CD4-positive, alpha-beta memory T cell (primary cell): ENCODE data around the gene KLK15. TPM values are rescaled to one million over a fixed set of nuclear protein-coding genes. Genes with fewer than 3 reads are reported as not detected.

ENCODE experiments used
- CTCF ChIA-PET: fragments of 350-600 bp; sonication (Branson Sonifier 250); formaldehyde crosslinking; loops from one replicate; lab custom pipeline; 2021; ENCODE audit warnings: inconsistent platforms; ENCODE audit not compliant: partially characterized antibody; lab: Charles Lee
- POLR2A ChIA-PET: fragments of 350-600 bp; sonication (Branson Sonifier 250); formaldehyde crosslinking; loops from one replicate; lab custom pipeline; 2021; ENCODE audit not compliant: partially characterized antibody; lab: Charles Lee
- DNase-seq, 5 donors: peaks; one replicate each; pipeline versions ENCODE4 v3.0.0 to v3.0.0-alpha.2; 2020 to 2022; ENCODE audit warnings: mixed read lengths in 1 of 5
- H3K27ac ChIP-seq: one replicate; pipeline ENCODE4 v1.7.0; 2013; ENCODE audit warnings: low read depth, low read length
- H3K27me3 ChIP-seq: 2 replicates; pipeline ENCODE4 v1.7.0; 2013; ENCODE audit warnings: mild to moderate bottlenecking, low read length, moderate library complexity; ENCODE audit not compliant: insufficient read depth
- H3K36me3 ChIP-seq: 2 replicates; pipeline ENCODE4 v1.7.0; 2013; ENCODE audit warnings: mild to moderate bottlenecking, low read length, moderate library complexity; ENCODE audit not compliant: insufficient read depth
- H3K4me1 ChIP-seq: 2 replicates; pipeline ENCODE4 v1.7.0; 2013; ENCODE audit warnings: mild to moderate bottlenecking, low read length, moderate library complexity; ENCODE audit not compliant: insufficient read depth
- H3K4me3 ChIP-seq, 2 donors: one replicate each; pipeline ENCODE4 v1.7.0; 2013; ENCODE audit warnings: low read length in 2 of 2, mild to moderate bottlenecking in 1 of 2
- H3K9me3 ChIP-seq, 2 donors: one replicate each; pipeline ENCODE4 v1.7.0; 2013; ENCODE audit warnings: low read length in 2 of 2, control low read depth in 1 of 2; ENCODE audit not compliant: control insufficient read depth in 1 of 2
- H3K27ac Mint-ChIP-seq, 7 donors: one replicate each; pipeline ENCODE4 v1.8.0; 2020 to 2021; ENCODE audit warnings: mixed read lengths in 7 of 7, mild to moderate bottlenecking in 6 of 7, inconsistent platforms in 3 of 7, moderate library complexity in 3 of 7
- H3K27me3 Mint-ChIP-seq, 2 donors: one replicate each; pipeline ENCODE4 v1.8.0; 2020 to 2021; ENCODE audit warnings: mixed read lengths in 2 of 2
- H3K36me3 Mint-ChIP-seq, 2 donors: one replicate each; pipeline ENCODE4 v1.8.0; 2020 to 2021; ENCODE audit warnings: mixed read lengths in 2 of 2, inconsistent platforms in 1 of 2, mild to moderate bottlenecking in 1 of 2
- H3K4me1 Mint-ChIP-seq, 4 donors: one replicate each; pipeline ENCODE4 v1.8.0; 2020 to 2021; ENCODE audit warnings: mixed read lengths in 4 of 4, mild to moderate bottlenecking in 1 of 4
- H3K4me3 Mint-ChIP-seq, 8 donors: one replicate each; pipeline ENCODE4 v1.8.0; 2020 to 2021; ENCODE audit warnings: mixed read lengths in 8 of 8, mild to moderate bottlenecking in 7 of 8, moderate library complexity in 6 of 8, inconsistent platforms in 3 of 8
- H3K9me3 Mint-ChIP-seq, 8 donors: one replicate each; pipeline ENCODE4 v1.8.0; 2020 to 2021; ENCODE audit warnings: mixed read lengths in 8 of 8, mild to moderate bottlenecking in 5 of 8, inconsistent platforms in 3 of 8, moderate library complexity in 1 of 8
- intact Hi-C: fragments of 100-400 bp; cut with micrococcal nuclease; formaldehyde crosslinking; loops from one replicate; pipeline ENCODE4 v1.15.1; 2023
- polyA plus RNA-seq, 2 donors: library from polyadenylated mRNA; unstranded; fragments of 300-500 nt; fragmentation: Illumina TruSeq; gene quantifications; one replicate each; pipeline ENCODE4 v1.2.3, GENCODE V29; 2021
- total RNA-seq, 2 experiments: library from RNA; stranded (reverse); gene quantifications; one replicate each; pipeline ENCODE4 v1.2.3, GENCODE V29; 2021

KLK15 gene, protein sequence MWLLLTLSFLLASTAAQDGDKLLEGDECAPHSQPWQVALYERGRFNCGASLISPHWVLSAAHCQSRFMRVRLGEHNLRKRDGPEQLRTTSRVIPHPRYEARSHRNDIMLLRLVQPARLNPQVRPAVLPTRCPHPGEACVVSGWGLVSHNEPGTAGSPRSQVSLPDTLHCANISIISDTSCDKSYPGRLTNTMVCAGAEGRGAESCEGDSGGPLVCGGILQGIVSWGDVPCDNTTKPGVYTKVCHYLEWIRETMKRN
- total RNA-seq (not detected), polyA plus RNA-seq (not detected)

DNA sequence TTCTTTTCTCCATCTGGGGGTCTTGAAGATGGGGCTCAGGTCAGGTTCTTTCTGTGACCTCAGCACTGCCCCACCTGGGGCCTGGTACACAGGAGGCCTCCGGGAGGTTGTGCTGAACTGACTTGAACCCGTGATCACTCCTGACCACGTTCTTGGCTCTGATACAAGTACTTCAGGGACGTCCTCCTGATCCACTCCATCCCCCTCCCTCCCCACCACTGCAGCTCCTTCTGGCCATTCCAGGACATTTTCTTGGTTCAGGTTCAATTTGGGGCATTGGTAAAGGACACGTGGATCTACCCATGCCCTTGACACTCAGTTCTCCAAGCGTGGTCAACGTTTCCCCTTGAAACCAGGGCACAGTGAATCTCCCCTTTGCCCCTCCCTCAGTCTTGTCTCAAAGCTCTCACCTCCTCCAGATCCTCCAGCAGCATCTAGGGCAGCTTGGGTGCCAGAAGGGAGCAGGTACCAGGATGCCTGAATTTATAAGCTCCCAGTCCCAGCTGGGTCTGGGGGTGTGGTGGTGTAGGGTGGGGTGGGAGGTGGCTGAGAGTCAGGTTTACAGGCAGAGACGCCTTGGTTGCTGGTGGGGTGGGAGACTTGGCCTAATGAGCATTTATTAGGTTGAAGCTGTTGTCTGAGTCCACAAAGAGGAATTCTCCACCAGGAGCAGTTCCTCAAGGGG lies at the start of gene KLK15:
TSS of gene KLK15 (minus strand) at position 458 of the 685 bp plus-strand sequence. CDS start 2,082 bp downstream, outside the sequence.
- intact Hi-C loops, result no loop called here
- peaks cover 0 to 3% of the 10 kb centered on the region in 2 donors for H3K36me3 Mint-ChIP-seq
- DNase-seq, result no peak
- no peak within 1 kb of the TSS for H3K4me3 ChIP-seq
- peaks cover 15% of the 10 kb centered on the region for H3K4me1 ChIP-seq
- H3K4me1 Mint-ChIP-seq, result peaks cover 6 to 16% (median 11%) of the 10 kb centered on the region in 4 donors
- no peaks in the 10 kb centered on the region for H3K9me3 ChIP-seq
- H3K27ac ChIP-seq, result no peak within 1 kb of the TSS
- H3K4me3 Mint-ChIP-seq, result peak within 1 kb of the TSS in 1 of 8 donors; percentile 55
- CTCF ChIA-PET, result no interaction called here
- POLR2A ChIA-PET, result no interaction called here
- peaks cover 29 to 42% of the 10 kb centered on the region in 2 donors for H3K27me3 Mint-ChIP-seq
- H3K36me3 ChIP-seq, result no peaks in the 10 kb centered on the region
- H3K9me3 Mint-ChIP-seq, result no peaks in the 10 kb centered on the region
- H3K27ac Mint-ChIP-seq, result no peak within 1 kb of the TSS
- peaks cover 6% of the 10 kb centered on the region for H3K27me3 ChIP-seq

DNA sequence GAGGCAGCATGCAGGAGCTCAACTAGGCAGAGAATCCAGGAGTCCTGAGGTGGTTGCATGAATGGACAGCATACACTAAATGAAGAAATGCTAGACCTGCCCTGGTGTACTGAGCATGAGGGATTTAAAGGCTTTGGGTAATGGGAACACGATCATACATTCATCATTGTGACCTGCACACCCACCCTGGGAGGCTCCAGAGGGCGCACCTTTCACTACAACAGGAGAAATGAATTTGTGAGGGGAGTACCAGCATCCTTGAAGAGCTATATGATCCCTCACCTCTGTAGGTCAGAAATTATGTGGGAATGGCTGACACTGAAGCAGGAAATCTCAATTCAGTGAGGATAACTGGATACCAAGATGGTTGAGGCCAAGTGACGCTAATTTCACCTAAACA lies 48.8 kb upstream of the KLK15 start:
- no peaks in the 10 kb centered on the region for H3K36me3 Mint-ChIP-seq
- Histone ChIP-seq H3K27ac (no peak overlapping the region), H3K4me1 (no peaks in the 10 kb centered on the region), H3K27me3 (no peaks in the 10 kb centered on the region), H3K9me3 (no peaks in the 10 kb centered on the region), H3K36me3 (no peaks in the 10 kb centered on the region), H3K4me3 (no peak overlapping the region)
- H3K4me1 Mint-ChIP-seq, result no peaks in the 10 kb centered on the region
- DNase-seq, result no peak
- POLR2A ChIA-PET, result no interaction called here
- intact Hi-C loops, result no loop called here
- CTCF ChIA-PET, result no interaction called here
- no peak overlapping the region for H3K4me3 Mint-ChIP-seq
- peaks cover 18 to 39% of the 10 kb centered on the region in 2 donors for H3K27me3 Mint-ChIP-seq
- peaks cover 0 to 3% (median 0%) of the 10 kb centered on the region in 8 donors for H3K9me3 Mint-ChIP-seq
- H3K27ac Mint-ChIP-seq, result no peak overlapping the region

DNA sequence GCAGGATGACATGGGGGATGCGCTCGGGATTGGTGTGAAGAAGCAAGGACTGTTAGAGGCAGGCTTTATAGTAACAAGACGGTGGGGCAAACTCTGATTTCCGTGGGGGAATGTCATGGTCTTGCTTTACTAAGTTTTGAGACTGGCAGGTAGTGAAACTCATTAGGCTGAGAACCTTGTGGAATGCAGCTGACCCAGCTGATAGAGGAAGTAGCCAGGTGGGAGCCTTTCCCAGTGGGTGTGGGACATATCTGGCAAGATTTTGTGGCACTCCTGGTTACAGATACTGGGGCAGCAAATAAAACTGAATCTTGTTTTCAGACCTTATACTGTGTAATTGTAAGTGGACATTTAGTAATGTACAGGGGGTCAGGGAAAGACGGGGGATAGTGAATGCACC lies 46.9 kb upstream of the KLK15 start:
- Mint-ChIP-seq H3K4me3 (no peak overlapping the region), H3K4me1 (no peaks in the 10 kb centered on the region), H3K27me3 (peaks cover 12 to 29% of the 10 kb centered on the region in 2 donors)

DNA sequence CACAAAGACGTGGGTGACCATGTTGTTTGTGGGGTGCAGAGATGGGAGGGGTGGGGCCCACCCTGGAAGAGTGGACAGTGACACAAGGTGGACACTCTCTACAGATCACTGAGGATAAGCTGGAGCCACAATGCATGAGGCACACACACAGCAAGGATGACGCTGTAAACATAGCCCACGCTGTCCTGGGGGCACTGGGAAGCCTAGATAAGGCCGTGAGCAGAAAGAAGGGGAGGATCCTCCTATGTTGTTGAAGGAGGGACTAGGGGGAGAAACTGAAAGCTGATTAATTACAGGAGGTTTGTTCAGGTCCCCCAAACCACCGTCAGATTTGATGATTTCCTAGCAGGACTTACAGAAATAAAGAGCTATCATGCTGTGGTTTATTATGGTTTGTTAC lies 45.5 kb upstream of the KLK15 start:
- H3K4me1 Mint-ChIP-seq, result no peaks in the 10 kb centered on the region
- no peak overlapping the region for H3K4me3 ChIP-seq
- H3K27me3 Mint-ChIP-seq, result peaks cover 12 to 28% of the 10 kb centered on the region in 2 donors
- H3K4me1 ChIP-seq, result no peaks in the 10 kb centered on the region
- H3K27ac Mint-ChIP-seq, result no peak overlapping the region
- CTCF ChIA-PET, result interaction anchor here (1.0 kb wide), 1 partner anchor 43 kb away, joined by 4 read pairs; no protein-coding TSS in a partner anchor
- intact Hi-C loops, result no loop called here
- H3K27ac ChIP-seq, result no peak overlapping the region
- POLR2A ChIA-PET, result no interaction called here
- H3K36me3 ChIP-seq, result no peaks in the 10 kb centered on the region
- H3K9me3 ChIP-seq, result no peaks in the 10 kb centered on the region
- no peak for DNase-seq
- H3K9me3 Mint-ChIP-seq, result peaks cover 0 to 3% (median 0%) of the 10 kb centered on the region in 8 donors
- H3K27me3 ChIP-seq, result no peaks in the 10 kb centered on the region
- H3K4me3 Mint-ChIP-seq, result no peak overlapping the region
- H3K36me3 Mint-ChIP-seq, result no peaks in the 10 kb centered on the region

More for the DNA sequence above, 46.9 kb upstream of the KLK15 start:
- ChIA-PET POLR2A (no interaction called here), CTCF (no interaction called here)
- Mint-ChIP-seq H3K27ac (no peak overlapping the region), H3K9me3 (peaks cover 0 to 3% (median 0%) of the 10 kb centered on the region in 8 donors), H3K36me3 (no peaks in the 10 kb centered on the region)
- no peak overlapping the region for H3K27ac ChIP-seq
- intact Hi-C loops, result no loop called here
- no peak for DNase-seq
- H3K4me1 ChIP-seq, result no peaks in the 10 kb centered on the region
- H3K4me3 ChIP-seq, result no peak overlapping the region
- H3K9me3 ChIP-seq, result no peaks in the 10 kb centered on the region
- no peaks in the 10 kb centered on the region for H3K27me3 ChIP-seq
- no peaks in the 10 kb centered on the region for H3K36me3 ChIP-seq

DNA sequence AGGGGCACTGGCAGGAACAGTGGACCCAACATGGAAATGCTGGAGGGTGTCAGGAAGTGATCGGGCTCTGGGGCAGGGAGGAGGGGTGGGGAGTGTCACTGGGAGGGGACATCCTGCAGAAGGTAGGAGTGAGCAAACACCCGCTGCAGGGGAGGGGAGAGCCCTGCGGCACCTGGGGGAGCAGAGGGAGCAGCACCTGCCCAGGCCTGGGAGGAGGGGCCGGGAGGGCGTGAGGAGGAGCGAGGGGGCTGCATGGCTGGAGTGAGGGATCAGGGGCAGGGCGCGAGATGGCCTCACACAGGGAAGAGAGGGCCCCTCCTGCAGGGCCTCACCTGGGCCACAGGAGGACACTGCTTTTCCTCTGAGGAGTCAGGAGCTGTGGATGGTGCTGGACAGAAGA lies 44.0 kb upstream of the KLK15 start:
- H3K4me3 ChIP-seq, result no peak overlapping the region
- no peaks in the 10 kb centered on the region for H3K36me3 ChIP-seq
- no peaks in the 10 kb centered on the region for H3K27me3 ChIP-seq
- H3K4me1 ChIP-seq, result no peaks in the 10 kb centered on the region
- Mint-ChIP-seq H3K27me3 (peaks cover 16 to 26% of the 10 kb centered on the region in 2 donors), H3K4me3 (no peak overlapping the region), H3K4me1 (no peaks in the 10 kb centered on the region), H3K9me3 (peaks cover 0 to 3% (median 0%) of the 10 kb centered on the region in 8 donors), H3K36me3 (no peaks in the 10 kb centered on the region), H3K27ac (peak overlapping the region in 1 of 7 donors; percentile 15)
- ChIA-PET CTCF (no interaction called here), POLR2A (no interaction called here)
- H3K27ac ChIP-seq, result no peak overlapping the region
- no peak for DNase-seq
- no peaks in the 10 kb centered on the region for H3K9me3 ChIP-seq
- intact Hi-C loops, result no loop called here

DNA sequence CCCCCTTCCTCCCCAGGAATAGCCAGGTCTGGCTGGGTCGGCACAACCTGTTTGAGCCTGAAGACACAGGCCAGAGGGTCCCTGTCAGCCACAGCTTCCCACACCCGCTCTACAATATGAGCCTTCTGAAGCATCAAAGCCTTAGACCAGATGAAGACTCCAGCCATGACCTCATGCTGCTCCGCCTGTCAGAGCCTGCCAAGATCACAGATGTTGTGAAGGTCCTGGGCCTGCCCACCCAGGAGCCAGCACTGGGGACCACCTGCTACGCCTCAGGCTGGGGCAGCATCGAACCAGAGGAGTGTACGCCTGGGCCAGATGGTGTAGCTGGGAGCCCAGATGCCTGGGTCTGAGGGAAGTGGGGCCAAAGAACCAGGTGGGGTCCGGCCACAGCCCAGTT lies 43.1 kb upstream of the KLK15 start:
- POLR2A ChIA-PET, result no interaction called here
- no peaks in the 10 kb centered on the region for H3K27me3 ChIP-seq
- H3K4me3 Mint-ChIP-seq, result no peak overlapping the region
- DNase-seq, result no peak
- CTCF ChIA-PET, result no interaction called here
- H3K36me3 Mint-ChIP-seq, result no peaks in the 10 kb centered on the region
- no peak overlapping the region for H3K4me3 ChIP-seq
- intact Hi-C loops, result no loop called here
- no peaks in the 10 kb centered on the region for H3K36me3 ChIP-seq
- H3K27me3 Mint-ChIP-seq, result peaks cover 18 to 25% of the 10 kb centered on the region in 2 donors
- no peaks in the 10 kb centered on the region for H3K9me3 ChIP-seq
- no peaks in the 10 kb centered on the region for H3K4me1 ChIP-seq
- H3K27ac ChIP-seq, result no peak overlapping the region
- H3K4me1 Mint-ChIP-seq, result no peaks in the 10 kb centered on the region
- H3K27ac Mint-ChIP-seq, result no peak overlapping the region
- H3K9me3 Mint-ChIP-seq, result peaks cover 0 to 3% (median 0%) of the 10 kb centered on the region in 8 donors

DNA sequence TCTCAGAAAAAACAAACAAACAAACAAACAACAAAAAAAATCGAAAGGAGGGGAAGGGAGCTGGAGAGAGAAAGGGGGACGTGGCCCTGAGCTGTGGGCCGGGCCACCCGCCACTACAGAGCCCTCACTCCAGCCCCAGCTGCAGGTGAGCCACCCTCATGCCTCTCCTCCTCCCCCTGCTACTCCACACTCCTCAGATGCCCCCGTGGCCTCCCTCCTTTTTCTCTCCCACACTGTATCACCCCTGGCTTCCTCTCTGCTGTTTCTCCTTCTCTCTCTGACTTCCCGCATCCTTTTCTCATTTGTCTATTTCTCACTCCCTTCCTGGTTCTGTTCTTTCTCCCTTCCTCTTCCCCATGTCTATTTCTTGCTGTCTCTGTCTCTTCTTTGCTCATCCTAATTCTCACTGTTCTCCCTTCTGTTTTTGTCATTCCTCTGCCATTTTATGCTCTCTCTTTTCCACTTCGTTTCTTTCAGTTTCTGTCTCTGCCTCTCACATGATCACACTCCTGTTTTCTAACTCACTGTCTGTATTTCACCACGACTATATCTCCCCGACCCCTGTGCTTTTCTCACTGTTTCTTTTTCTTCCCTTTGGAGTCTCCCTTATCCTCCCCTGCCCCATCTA lies 42.5 kb upstream of the KLK15 start:
- intact Hi-C loops, result no loop called here
- Mint-ChIP-seq H3K4me3 (no peak overlapping the region), H3K27me3 (peaks cover 21 to 29% of the 10 kb centered on the region in 2 donors), H3K4me1 (no peaks in the 10 kb centered on the region), H3K9me3 (peaks cover 0 to 3% (median 0%) of the 10 kb centered on the region in 8 donors), H3K36me3 (no peaks in the 10 kb centered on the region), H3K27ac (no peak overlapping the region)
- H3K9me3 ChIP-seq, result no peaks in the 10 kb centered on the region
- H3K4me1 ChIP-seq, result no peaks in the 10 kb centered on the region
- DNase-seq, result no peak
- H3K27ac ChIP-seq, result no peak overlapping the region
- ChIA-PET CTCF (no interaction called here), POLR2A (no interaction called here)
- no peaks in the 10 kb centered on the region for H3K27me3 ChIP-seq
- H3K4me3 ChIP-seq, result no peak overlapping the region
- no peaks in the 10 kb centered on the region for H3K36me3 ChIP-seq
